Thoracic aorta (tissue), 2 donors: ENCODE data around the gene EPG5. TPM values are rescaled to one million over a fixed set of nuclear protein-coding genes. Genes with fewer than 3 reads are reported as not detected.

Experiments used
- ATAC-seq: fragments of 150-250 bp; one replicate; pipeline ENCODE4 v1.8.0; 2017; ENCODE audit warnings: low read depth; ENCODE audit not compliant: insufficient number of reproducible peaks, low FRiP score
- DNase-seq: peaks from one replicate; pipeline ENCODE4 v3.0.0-alpha.2; 2020; ENCODE audit warnings: low spot score
- H3K27ac ChIP-seq, 2 donors: fragments of 200-600 bp; sonication (generic); 1 replicate in 1 of 2; 2 replicates in 1 of 2; pipeline ENCODE4 v1.5.1; 2016; ENCODE audit warnings: mild to moderate bottlenecking in 2 of 2, moderate library complexity in 2 of 2
- H3K27me3 ChIP-seq: fragments of 200-600 bp; sonication (generic); replicated peaks from 2 replicates; pipeline ENCODE4 v1.6.0; 2016; ENCODE audit warnings: mild to moderate bottlenecking; ENCODE audit not compliant: insufficient read depth
- H3K36me3 ChIP-seq: fragments of 200-600 bp; sonication (generic); one replicate; pipeline ENCODE4 v1.5.1; 2016
- H3K4me1 ChIP-seq, 2 donors: fragments of 200-600 bp; sonication (generic); 1 replicate in 1 of 2; 2 replicates in 1 of 2; pipeline versions ENCODE4 v1.5.1 to v1.6.0; 2016; ENCODE audit warnings: low read depth in 2 of 2, mild to moderate bottlenecking in 1 of 2; ENCODE audit not compliant: control insufficient read depth in 1 of 2
- H3K4me3 ChIP-seq: fragments of 200-600 bp; sonication (generic); 2 replicates; pipeline ENCODE4 v1.5.1; 2016; ENCODE audit warnings: mild to moderate bottlenecking
- H3K9me3 ChIP-seq: fragments of 200-600 bp; sonication (generic); 2 replicates; pipeline ENCODE4 v1.5.1; 2016
- total RNA-seq, 2 donors: library from RNA; depleted of rRNA; stranded (reverse); fragments of >200 nt; gene quantifications; one replicate each; pipeline versions ENCODE4 v1.1.0 to v1.2.3, GENCODE V29; 2016
- TF ChIP-seq, protein P1 (sequence below): fragments of 200-600 bp; sonication (generic); IDR thresholded peaks from one replicate; pipeline ENCODE4 v1.5.1; 2019; ENCODE audit warnings: antibody characterized with exemption

The EPG5 gene
- total RNA-seq, 2 donors from 2014 or later, result 46.0 to 47.9 TPM

DNA sequence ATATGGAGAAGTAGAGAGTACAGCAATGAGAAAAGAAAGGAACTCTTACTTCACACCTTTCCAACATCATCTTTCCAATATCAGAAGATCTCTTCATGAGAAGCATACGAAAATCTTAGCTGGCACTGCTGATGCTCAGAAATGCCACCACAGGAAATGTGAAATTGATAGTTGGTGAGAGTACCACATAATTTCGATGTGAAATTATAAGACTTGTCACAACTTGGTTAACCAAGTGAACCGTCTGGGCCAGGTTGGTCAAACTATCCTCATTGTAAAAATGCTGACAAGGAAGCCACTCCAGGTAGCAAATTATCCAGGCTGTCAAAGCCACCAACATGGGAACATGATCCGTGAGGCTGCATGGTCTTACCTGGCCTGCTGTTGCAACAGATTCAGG, 66.5 kb downstream of the EPG5 start:
- Histone ChIP-seq H3K4me3 (no peak overlapping the region), H3K27me3 (no peaks in the 10 kb centered on the region), H3K9me3 (no peaks in the 10 kb centered on the region), H3K27ac (no peak overlapping the region), H3K4me1 (no peaks in the 10 kb centered on the region), H3K36me3 (peaks cover 32% of the 10 kb centered on the region)
- DNase-seq (no peak), ATAC-seq (no peak)
- TF ChIP-seq, protein P1, sequence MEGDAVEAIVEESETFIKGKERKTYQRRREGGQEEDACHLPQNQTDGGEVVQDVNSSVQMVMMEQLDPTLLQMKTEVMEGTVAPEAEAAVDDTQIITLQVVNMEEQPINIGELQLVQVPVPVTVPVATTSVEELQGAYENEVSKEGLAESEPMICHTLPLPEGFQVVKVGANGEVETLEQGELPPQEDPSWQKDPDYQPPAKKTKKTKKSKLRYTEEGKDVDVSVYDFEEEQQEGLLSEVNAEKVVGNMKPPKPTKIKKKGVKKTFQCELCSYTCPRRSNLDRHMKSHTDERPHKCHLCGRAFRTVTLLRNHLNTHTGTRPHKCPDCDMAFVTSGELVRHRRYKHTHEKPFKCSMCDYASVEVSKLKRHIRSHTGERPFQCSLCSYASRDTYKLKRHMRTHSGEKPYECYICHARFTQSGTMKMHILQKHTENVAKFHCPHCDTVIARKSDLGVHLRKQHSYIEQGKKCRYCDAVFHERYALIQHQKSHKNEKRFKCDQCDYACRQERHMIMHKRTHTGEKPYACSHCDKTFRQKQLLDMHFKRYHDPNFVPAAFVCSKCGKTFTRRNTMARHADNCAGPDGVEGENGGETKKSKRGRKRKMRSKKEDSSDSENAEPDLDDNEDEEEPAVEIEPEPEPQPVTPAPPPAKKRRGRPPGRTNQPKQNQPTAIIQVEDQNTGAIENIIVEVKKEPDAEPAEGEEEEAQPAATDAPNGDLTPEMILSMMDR, result no peak

GRCh38 chr18:45896991-45897390, 70.1 kb downstream of the EPG5 start:
- Histone ChIP-seq H3K36me3 (peaks cover 25% of the 10 kb centered on the region), H3K27ac (no peak overlapping the region), H3K27me3 (no peaks in the 10 kb centered on the region), H3K4me3 (no peak overlapping the region), H3K4me1 (no peaks in the 10 kb centered on the region), H3K9me3 (no peaks in the 10 kb centered on the region)
- TF ChIP-seq, protein P1, result no peak
- DNase-seq, result no peak
- ATAC-seq, result no peak

GRCh38 chr18:45896452-45896851, 70.7 kb downstream of the EPG5 start:
- Histone ChIP-seq H3K36me3 (peaks cover 25% of the 10 kb centered on the region), H3K27me3 (no peaks in the 10 kb centered on the region), H3K4me1 (no peaks in the 10 kb centered on the region), H3K27ac (no peak overlapping the region), H3K4me3 (no peak overlapping the region), H3K9me3 (no peaks in the 10 kb centered on the region)
- ATAC-seq (no peak), DNase-seq (no peak)
- TF ChIP-seq, protein P1, result no peak

DNA sequence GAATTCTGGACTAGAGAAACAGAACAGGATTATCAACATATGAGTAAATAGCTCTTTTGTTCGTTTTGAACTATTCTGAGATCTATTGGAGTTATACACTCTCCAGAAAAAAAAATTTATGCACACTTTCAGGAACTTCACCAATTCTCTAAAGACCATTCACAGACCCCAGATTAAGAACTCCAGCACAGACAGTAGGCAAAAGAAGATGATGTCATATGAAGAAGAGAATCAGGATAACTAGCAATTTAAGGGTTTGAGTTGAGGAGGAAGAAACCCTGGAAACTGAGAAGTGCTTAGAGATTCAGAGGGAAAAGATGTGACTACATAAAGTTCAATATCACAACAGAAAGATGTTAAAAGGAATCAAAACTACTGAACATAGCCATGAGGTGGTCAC, 71.8 kb downstream of the EPG5 start:
- Histone ChIP-seq H3K27me3 (no peaks in the 10 kb centered on the region), H3K36me3 (peaks cover 17% of the 10 kb centered on the region), H3K4me3 (no peak overlapping the region), H3K4me1 (no peaks in the 10 kb centered on the region), H3K27ac (no peak overlapping the region), H3K9me3 (no peaks in the 10 kb centered on the region)
- ATAC-seq, result no peak
- TF ChIP-seq, protein P1, result no peak
- DNase-seq, result no peak

GRCh38 chr18:45894818-45895217, 72.3 kb downstream of the EPG5 start:
- no peaks in the 10 kb centered on the region for H3K9me3 ChIP-seq
- H3K27ac ChIP-seq, result no peak overlapping the region
- no peaks in the 10 kb centered on the region for H3K4me1 ChIP-seq
- no peak overlapping the region for H3K4me3 ChIP-seq
- no peaks in the 10 kb centered on the region for H3K27me3 ChIP-seq
- no peak for ATAC-seq
- H3K36me3 ChIP-seq, result peaks cover 17% of the 10 kb centered on the region
- DNase-seq, result no peak
- TF ChIP-seq, protein P1, result no peak
